Stimulated activated CD8-positive, alpha-beta memory T cell treated with anti-CD3 and anti-CD28 coated beads, Interleukin-7, amount 100 ng/mL, for 1 hour (primary cell): ENCODE results near the gene TAPBPL.
"Not testable (repeated sequence)": the region's sequence is repeated elsewhere in the genome, so short reads cannot be mapped to it uniquely, and the experiment has no call there.

Experiments used
- DNase-seq, 2 donors: peaks; one replicate each; pipeline ENCODE4 v3.0.0-alpha.2; 2020; ENCODE audit warnings: low read depth in 2 of 2

The TAPBPL gene

DNA sequence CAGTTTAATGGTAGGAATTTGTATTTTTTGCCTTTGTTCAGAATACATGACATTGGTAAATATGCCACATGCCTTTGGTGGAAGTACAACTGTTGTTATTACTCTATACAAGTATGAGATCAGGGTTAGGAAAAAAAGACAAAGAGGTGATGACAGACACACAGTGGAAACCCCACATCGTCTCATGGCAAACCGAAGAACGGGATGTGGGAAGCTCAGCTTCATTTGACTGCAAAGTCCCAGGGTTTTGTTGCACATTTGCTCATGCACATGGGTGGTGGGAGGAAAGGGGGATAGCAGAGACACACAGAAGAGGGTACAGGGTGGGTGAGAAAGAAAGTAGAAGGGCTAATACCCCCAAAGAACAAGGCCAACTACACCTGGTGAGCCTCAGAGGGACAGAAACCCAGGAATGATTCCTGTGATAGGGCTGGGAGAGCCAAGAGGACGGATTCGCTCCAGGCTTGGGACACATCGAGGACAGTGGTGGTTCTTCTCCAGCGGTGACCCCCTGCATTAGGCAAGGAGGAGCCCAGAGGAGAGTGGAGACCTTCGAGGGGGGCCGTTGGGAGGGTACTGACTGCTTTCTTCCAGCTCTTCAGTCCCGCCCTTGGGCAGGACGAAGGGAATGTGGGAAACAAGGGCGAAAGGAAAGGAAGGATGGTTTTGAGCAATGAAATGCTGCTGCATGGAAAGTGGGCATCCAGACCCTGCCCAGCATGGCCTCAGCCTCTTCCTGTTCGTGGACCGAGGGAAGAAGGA lies 10.6 kb downstream of the TAPBPL start:
- DNase-seq, result no peak

- no peak for DNase-seq
Measured at GRCh38 chr12:6463216-6463615, 11.4 kb downstream of the TAPBPL start.

DNA sequence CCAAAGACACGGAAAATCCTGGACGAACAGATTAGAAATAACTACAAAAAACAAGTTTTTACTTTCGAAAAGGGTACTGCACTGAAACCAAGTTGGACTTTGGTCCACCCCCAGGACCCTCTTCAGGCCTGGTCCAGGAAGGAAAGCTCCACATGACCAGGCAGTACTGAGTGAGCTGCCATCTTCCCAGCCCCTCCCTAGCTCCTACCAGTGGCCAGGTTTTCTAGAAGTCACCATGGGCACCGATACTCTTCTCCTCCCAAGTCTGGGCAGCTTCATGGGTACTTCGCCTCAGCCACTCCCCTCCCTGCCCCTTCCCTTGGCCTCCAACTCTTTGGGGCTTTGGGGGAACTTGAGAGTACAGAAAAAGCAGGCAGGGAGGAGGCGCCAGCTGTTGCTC lies 12.0 kb downstream of the TAPBPL start:
- DNase-seq, result no peak

DNA sequence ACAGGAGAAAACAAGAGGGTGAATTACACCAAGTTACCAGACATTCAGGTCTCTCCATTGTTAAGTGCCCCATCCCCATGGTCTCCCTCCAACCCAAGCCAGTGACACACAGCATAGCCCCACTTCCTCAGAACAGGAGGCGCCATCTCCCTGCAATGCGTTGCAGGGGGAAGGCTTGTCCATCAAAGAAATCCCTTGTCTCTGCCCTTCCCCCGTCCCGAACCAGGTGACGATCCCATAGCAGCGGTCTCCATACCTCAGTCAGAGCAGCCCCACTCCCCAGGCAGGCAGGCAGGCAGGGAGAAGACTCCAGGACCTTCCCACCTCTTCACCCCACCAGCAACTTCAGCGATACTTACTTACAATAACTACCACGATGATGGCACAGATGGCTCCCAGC lies 12.7 kb downstream of the TAPBPL start:
- no peak for DNase-seq

GRCh38 chr12:6465467-6466183 lies 13.8 kb downstream of the TAPBPL start:
- DNase-seq, result no peak

DNA sequence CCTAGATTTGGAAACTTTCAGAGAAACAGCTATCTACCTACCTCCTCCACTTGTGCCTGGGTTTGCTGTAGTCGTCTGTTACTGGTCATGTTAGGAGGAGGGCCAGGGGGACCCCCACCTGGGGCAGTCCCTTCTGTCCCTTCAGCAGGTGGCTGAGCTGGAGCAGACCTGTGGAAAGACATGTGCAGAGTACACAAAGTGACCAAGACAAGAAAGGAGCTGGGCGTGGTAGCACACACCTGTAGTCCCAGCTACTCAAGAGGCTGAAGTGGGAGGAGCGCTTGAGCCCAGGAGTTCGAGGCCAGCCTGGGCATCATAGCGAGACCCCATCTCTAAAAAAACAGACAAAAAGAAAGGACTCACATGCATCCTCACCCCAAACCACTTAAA lies 14.3 kb downstream of the TAPBPL start:
- no peak for DNase-seq

DNA sequence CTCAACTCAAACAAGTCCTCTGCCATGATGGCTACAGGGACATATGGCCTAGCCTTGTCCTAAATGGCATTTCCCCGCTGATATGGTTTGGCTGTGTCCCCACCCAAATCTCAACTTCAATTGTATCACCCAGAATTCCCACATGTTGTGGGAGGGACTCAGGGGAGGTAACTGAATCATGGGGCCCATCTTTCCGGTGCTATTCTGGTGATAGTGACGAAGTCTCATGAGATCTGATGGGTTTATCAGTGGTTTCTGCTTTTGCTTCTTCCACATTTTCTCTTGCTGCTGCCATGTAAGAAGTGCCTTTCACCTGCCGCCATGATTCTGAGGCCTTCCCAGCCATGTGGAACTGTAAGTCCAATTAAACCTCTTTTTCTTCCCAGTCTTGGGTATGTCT lies 14.9 kb downstream of the TAPBPL start:
- not testable (repeated sequence) for DNase-seq

- DNase-seq, result not testable (repeated sequence)
Measured at GRCh38 chr12:6467571-6468282, 15.9 kb downstream of the TAPBPL start.

GRCh38 chr12:6468283-6468575 lies 16.4 kb downstream of the TAPBPL start:
- no peak for DNase-seq

DNA sequence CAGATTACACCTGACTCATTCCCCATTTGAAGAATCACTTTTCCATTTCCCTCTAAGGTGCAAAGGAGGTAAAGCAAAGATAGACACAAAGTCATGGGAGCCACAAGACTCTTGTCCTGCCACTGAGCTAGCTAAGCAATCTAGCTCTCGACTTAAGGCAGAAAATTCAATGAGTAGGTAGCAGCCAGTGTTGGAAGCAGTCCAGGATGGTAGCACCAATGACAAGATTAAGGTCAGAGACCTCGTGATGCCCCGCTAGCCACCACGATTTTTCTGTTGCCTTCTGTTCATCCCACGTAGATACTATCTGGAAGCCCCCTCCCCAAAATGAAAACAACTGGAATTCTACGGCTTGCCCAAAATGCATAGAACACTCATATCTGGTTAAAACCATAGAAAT lies 17.2 kb downstream of the TAPBPL start:
- no peak for DNase-seq

- no peak for DNase-seq
Measured at GRCh38 chr12:6469609-6470374, 17.9 kb downstream of the TAPBPL start.

- DNase-seq, result peak; percentile 92 to 94
Measured at GRCh38 chr12:6470375-6471163, 18.7 kb downstream of the TAPBPL start, which contains the start of gene VAMP1. Gene VAMP1 (minus strand): TSS chr12:6470677. CDS start chr12:6470531, 146 bp downstream.

DNA sequence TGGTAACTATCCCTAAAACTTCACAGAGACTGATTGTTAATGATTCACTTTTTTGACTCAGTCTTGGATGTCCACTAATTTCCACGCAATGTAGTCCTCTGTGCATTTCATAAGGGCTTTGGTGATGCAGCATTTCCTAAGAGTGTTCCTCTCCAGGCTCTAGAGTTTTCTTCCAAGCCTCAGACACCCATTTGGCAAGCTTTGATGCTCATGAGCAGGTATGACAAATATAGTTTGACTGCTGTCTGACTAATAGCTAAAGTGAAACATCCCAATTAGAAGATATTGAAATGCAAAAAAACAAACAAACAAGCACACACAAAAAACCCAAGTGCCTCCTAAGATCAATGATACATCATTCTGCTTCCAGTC lies 20.1 kb downstream of the TAPBPL start:
- no peak for DNase-seq

DNA sequence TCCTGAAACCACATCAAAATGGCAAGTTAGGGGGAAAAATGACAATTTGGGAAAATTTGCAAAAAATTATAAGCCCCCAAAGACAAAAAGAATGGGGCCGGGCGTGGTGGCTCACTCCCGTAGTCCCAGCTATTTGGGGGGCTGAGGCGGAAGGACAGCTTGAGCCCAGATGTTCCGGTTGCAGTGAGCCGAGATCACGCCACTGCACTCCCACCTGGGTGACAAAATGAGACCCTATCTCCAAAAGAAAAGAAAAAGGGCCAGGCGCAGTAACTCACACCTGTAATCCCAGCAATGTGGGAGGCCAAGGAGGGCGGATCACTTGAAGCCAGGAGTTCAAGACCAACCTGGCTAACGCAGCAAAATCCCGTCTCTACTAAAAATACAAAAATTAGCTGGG lies 20.6 kb downstream of the TAPBPL start:
- DNase-seq, result no peak

- DNase-seq, result not testable (repeated sequence)
Measured at GRCh38 chr12:6475233-6475975, 23.6 kb downstream of the TAPBPL start.

DNA sequence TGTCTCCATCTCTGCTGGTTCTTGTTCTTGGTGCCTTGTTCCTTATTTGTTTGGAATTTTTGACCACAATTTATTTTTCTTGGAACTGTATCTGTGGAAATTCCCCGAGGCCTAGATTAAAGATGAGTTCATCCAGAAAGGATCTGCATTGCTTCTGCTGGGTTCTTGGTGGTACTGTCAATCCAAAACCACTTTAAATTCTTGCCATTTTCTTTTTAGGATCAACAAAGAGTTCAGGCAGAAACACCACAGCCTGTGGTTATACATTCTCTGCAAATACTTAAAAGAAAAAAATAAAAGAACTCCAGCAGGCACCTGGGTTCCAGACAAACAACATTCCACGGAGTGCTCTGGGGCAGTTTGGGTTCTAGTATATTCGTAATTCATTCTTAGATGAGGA lies 24.6 kb downstream of the TAPBPL start:
- DNase-seq, result no peak

DNA sequence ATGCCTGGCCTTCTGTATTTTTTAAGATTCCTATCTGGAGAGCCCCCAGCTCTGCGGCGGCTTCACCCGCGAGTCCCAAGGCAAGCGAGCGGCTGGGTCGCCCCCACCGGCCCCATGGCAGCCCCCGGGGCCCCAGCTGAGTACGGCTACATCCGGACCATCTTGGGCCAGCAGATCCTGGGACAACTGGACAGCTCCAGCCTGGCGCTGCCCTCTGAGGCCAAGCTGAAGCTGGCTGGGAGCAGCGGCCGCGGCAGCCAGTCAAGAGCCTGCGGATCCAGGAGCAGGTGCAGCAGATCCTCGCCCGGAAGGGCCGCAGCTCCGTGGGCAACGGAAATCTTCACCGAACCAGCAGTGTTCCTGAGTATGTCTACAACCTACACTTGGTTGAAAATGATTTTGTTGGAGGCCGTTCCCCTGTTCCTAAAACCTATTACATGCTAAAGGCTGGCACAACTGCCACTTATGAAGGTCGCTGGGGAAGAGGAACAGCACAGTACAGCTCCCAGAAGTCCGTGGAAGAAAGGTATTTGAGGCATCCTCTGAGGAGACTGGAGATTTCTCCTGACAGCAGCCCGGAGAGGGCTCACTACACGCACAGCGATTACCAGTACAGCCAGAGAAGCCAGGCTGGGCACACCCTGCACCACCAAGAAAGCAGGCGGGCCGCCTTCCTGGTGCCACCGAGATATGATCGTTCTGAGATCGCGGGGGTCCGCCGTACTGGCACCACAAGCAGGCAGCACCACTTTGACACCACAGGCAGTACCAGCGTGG lies 25.9 kb downstream of the TAPBPL start:
- DNase-seq, result not testable (repeated sequence)

- DNase-seq, result no peak
Measured at GRCh38 chr12:6478416-6478815, 26.6 kb downstream of the TAPBPL start.

DNA sequence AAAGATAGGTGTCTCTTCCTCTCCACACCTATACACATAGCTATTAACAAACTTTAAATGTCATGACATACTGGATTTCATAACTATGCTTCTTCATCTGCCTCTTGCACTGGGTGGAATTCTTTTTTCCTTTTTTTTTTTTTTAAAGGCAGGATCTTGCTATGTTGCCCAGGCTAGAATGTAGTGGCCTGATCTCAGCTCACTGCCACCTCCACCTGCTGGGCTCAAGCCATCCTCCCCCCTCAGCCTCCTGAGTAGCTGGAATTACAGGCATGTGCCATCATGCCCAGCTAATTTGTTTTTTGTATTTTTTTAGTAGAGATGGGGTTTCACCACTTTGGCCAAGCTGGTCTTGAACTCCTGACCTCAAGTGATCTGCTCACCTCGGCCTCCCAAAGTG lies 36.4 kb downstream of the TAPBPL start:
- DNase-seq, result no peak

GRCh38 chr12:6489449-6489848 lies 37.6 kb downstream of the TAPBPL start:
- no peak for DNase-seq
